A549 (cell line): Measurements from ENCODE around the gene HRH1. TPM values are rescaled to one million over a fixed set of nuclear protein-coding genes. Genes with fewer than 3 reads are reported as not detected.
"Not testable (repeated sequence)": the region's sequence is repeated elsewhere in the genome, so short reads cannot be mapped to it uniquely, and the experiment has no call there.

Source experiments
- ATAC-seq, 2 experiments: fragments of 200-7000 bp in 1 of 2; fragments of >200 bp in 1 of 2; cut with Nextera tagmentation in 1 of 2; cut with Tn5 transposase in 1 of 2; 3 replicates each; pipeline versions ENCODE4 v1.8.0 to v1.9.1; 2018 to 2020; ENCODE audit warnings: mild to moderate bottlenecking in 1 of 2, moderate library complexity in 1 of 2
- CTCF ChIA-PET: fragments of 300-600 bp; sonication (Branson Sonifier 250); formaldehyde crosslinking; extraction: SDS; loops from one replicate; lab custom pipeline; 2021; ENCODE audit warnings: antibody characterized with exemption, inconsistent platforms; lab: Yijun Ruan, JAX
- POLR2A ChIA-PET: fragments of 350-600 bp; formaldehyde crosslinking; extraction: SDS; loops from one replicate; lab custom pipeline; 2021; ENCODE audit warnings: antibody characterized with exemption, inconsistent platforms; lab: Yijun Ruan, JAX
- DNase-seq, 2 experiments: peaks; one replicate each; pipeline versions ENCODE4 v3.0.0 to v3.0.0-alpha.2; 2011 to 2016; ENCODE audit warnings: low read depth in 1 of 2, low spot score in 1 of 2
- FAIRE-seq: peaks from 2 replicates; lab custom pipeline; 2011; peaks lifted over from hg19 to GRCh38; lab: Jason Lieb, UNC
- H3K27ac ChIP-seq, 2 experiments: fragments of >200 bp; sonication (Bioruptor Twin); formaldehyde crosslinking; 3 replicates each; pipeline ENCODE4 v1.5.1; 2016 to 2017
- H3K4me1 ChIP-seq: fragments of >200 bp; sonication (Bioruptor Twin); formaldehyde crosslinking; 3 replicates; pipeline ENCODE4 v1.6.1; 2016
- H3K4me2 ChIP-seq: fragments of >200 bp; sonication (Bioruptor Twin); formaldehyde crosslinking; 3 replicates; pipeline ENCODE4 v1.6.1; 2016
- H3K4me3 ChIP-seq: fragments of >200 bp; sonication (Bioruptor Twin); formaldehyde crosslinking; 3 replicates; pipeline ENCODE4 v1.5.1; 2016
- H3K9me3 ChIP-seq: fragments of >200 bp; sonication (Bioruptor Twin); formaldehyde crosslinking; 3 replicates; pipeline ENCODE4 v1.6.1; 2016
- BHLHE40 ChIP-seq: IDR thresholded peaks from 2 replicates; pipeline ENCODE4 v1.6.1; 2012; ENCODE audit warnings: low read depth, low read length, inconsistent platforms
- CBX2 ChIP-seq: fragments of 200-600 bp; sonication (generic); IDR thresholded peaks from 2 replicates; pipeline ENCODE4 v1.6.1; 2016; ENCODE audit warnings: low read depth, mild to moderate bottlenecking, borderline replicate concordance
- CBX8 ChIP-seq: fragments of 200-600 bp; sonication (generic); IDR thresholded peaks from 2 replicates; pipeline ENCODE4 v1.6.1; 2016
- CHD2 ChIP-seq: fragments of 150-350 bp; IDR thresholded peaks from 2 replicates; pipeline ENCODE4 v1.6.1; 2014; ENCODE audit warnings: low read length; ENCODE audit not compliant: partially characterized antibody
- EHF ChIP-seq: fragments of 250-450 bp; sonication (Bioruptor Pico); IDR thresholded peaks from 2 replicates; pipeline ENCODE4 v1.5.0; 2020; ENCODE audit warnings: mild to moderate bottlenecking
- EHMT2 ChIP-seq: fragments of 200-600 bp; sonication (generic); IDR thresholded peaks from 2 replicates; pipeline ENCODE4 v1.6.1; 2016; ENCODE audit warnings: antibody characterized with exemption, low read depth, mild to moderate bottlenecking, moderate library complexity
- FOSL2 ChIP-seq, 2 experiments: fragments of 450-650 bp in 1 of 2; fragments of >200 bp in 1 of 2; sonication (Bioruptor Twin) in 1 of 2; formaldehyde crosslinking; IDR thresholded peaks; 2 replicates each; pipeline versions ENCODE4 v1.5.0 to v1.6.1; 2016 to 2020; ENCODE audit warnings: mild to moderate bottlenecking in 1 of 2, moderate library complexity in 1 of 2
- HDAC2 ChIP-seq: fragments of 200-600 bp; sonication (generic); IDR thresholded peaks from 2 replicates; pipeline ENCODE4 v1.6.1; 2016
- HOXA7 ChIP-seq: fragments of 250-450 bp; sonication (Bioruptor Pico); IDR thresholded peaks from 2 replicates; pipeline ENCODE4 v1.5.0; 2020; ENCODE audit warnings: mild to moderate bottlenecking, moderate library complexity
- NPAS2 ChIP-seq: fragments of 250-450 bp; sonication (Bioruptor Pico); IDR thresholded peaks from 2 replicates; pipeline ENCODE4 v1.8.0; 2022; ENCODE audit warnings: mild to moderate bottlenecking, moderate library complexity, borderline replicate concordance
- POLR2A ChIP-seq: IDR thresholded peaks from 2 replicates; pipeline ENCODE4 v1.6.1; 2012; ENCODE audit warnings: mild to moderate bottlenecking, low read length
- POLR2AphosphoS2 ChIP-seq: conservative IDR thresholded peaks from 2 replicates; pipeline ENCODE4 v1.6.1; 2012; ENCODE audit warnings: low read length, improper control_type of control experiment, inconsistent platforms
- RARB ChIP-seq: fragments of 250-450 bp; sonication (Bioruptor Pico); IDR thresholded peaks from 2 replicates; pipeline ENCODE4 v1.8.0; 2021; ENCODE audit warnings: mild to moderate bottlenecking, moderate library complexity
- RCOR1 ChIP-seq: fragments of 150-350 bp; IDR thresholded peaks from 2 replicates; pipeline ENCODE4 v1.6.1; 2014; ENCODE audit warnings: antibody characterized with exemption, low read length, low read depth
- RFX5 ChIP-seq: fragments of 450-650 bp; IDR thresholded peaks from 2 replicates; pipeline ENCODE4 v1.7.1; 2014; ENCODE audit warnings: antibody characterized with exemption, mild to moderate bottlenecking, moderate library complexity
- TP53 ChIP-seq: fragments of 250-450 bp; sonication (Bioruptor Pico); IDR thresholded peaks from 2 replicates; pipeline ENCODE4 v1.5.0; 2021; ENCODE audit warnings: mild to moderate bottlenecking, moderate library complexity
- ZNF302 ChIP-seq: fragments of 250-450 bp; sonication (Bioruptor Pico); IDR thresholded peaks from 2 replicates; pipeline ENCODE4 v1.9.0; 2021; ENCODE audit warnings: inconsistent platforms, mild to moderate bottlenecking, moderate library complexity
- WGBS: methylation state at CpG from one replicate; pipeline ENCODE4 v1.1.6; 2017; ENCODE audit errors: missing lambda C conversion rate; 5-methylcytosine and 5-hydroxymethylcytosine counted together
- polyA plus RNA-seq, 4 experiments: library from polyadenylated mRNA; depleted of rRNA in 3 of 4; stranded (reverse); fragments of >200 nt; fragmentation: RNase III in 1 of 4; extraction: RNeasy Plus Mini Kit Qiagen cat#74134 plus additional on column Dnase treatment in 1 of 4; gene quantifications; 2 replicates in 3 of 4; 3 replicates in 1 of 4; pipeline ENCODE4 v1.2.3, GENCODE V29; 2011 to 2017
- TF ChIP-seq, protein P1 (sequence below): fragments of >200 bp; sonication (Bioruptor Twin); formaldehyde crosslinking; IDR thresholded peaks from 2 replicates; pipeline ENCODE4 v1.6.1; 2016
- TF ChIP-seq, protein P2 (sequence below): IDR thresholded peaks from 2 replicates; pipeline ENCODE4 v1.6.1; 2012
- TF ChIP-seq, protein P3 (sequence below): fragments of >200 bp; sonication (Bioruptor Twin); formaldehyde crosslinking; IDR thresholded peaks from 3 replicates; pipeline ENCODE4 v1.6.1; 2016
- TF ChIP-seq, protein P4 (sequence below): fragments of 250-450 bp; sonication (Bioruptor Pico); IDR thresholded peaks from 2 replicates; pipeline ENCODE4 v1.5.0; 2020; ENCODE audit warnings: low read depth, mild to moderate bottlenecking, moderate library complexity
- TF ChIP-seq, protein P5 (sequence below): IDR thresholded peaks from 2 replicates; pipeline ENCODE4 v1.6.1; 2012; ENCODE audit warnings: low read depth, borderline replicate concordance

The HRH1 gene
- polyA plus RNA-seq, 2 of the 4 experiments (the other 2 are of a cell fraction): 4.2 TPM

DNA sequence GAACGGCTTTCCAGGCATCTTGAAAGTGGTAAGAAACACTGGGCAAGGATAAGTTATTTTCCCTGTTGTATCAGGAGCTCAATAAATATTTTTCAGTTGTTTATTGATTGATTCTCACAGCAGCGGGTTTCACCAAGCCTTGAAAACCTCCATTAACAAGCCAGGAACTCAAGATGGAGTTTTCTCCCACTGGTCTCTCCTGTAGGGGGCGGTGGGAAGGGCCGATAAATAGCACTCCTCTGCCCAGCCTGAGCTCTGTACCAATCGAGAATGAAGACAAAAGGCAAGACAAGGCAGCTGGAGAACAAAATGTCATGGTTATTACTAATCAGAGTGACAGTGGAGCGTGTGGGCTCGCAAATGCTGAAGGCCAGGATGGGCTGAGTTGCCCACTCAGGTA, 7.4 kb downstream of the HRH1 start:
- no peak overlapping the region for H3K4me2 ChIP-seq
- no peaks in the 10 kb centered on the region for H3K9me3 ChIP-seq
- ATAC-seq: no peak
- DNase-seq: no peak
- FAIRE-seq: no peak
- 69% methylated on average over 7 of the region's 7 CpGs for WGBS
- no peak overlapping the region for H3K4me3 ChIP-seq
- no peak overlapping the region for H3K27ac ChIP-seq
- TF ChIP-seq CHD2 (no peak), RARB (CRISPR knock-in tag) (no peak), HDAC2 (no peak)
- POLR2A ChIA-PET: no interaction called here
- H3K4me1 ChIP-seq: peaks cover 7% of the 10 kb centered on the region; the same call in 2 of the 3 replicates
- CTCF ChIA-PET: interaction anchor here (0.7 to 3.0 kb wide), 4 partner anchors 44 to 101 kb away, joined by 3 to 11 read pairs (median 3); no protein-coding TSS in a partner anchor

DNA sequence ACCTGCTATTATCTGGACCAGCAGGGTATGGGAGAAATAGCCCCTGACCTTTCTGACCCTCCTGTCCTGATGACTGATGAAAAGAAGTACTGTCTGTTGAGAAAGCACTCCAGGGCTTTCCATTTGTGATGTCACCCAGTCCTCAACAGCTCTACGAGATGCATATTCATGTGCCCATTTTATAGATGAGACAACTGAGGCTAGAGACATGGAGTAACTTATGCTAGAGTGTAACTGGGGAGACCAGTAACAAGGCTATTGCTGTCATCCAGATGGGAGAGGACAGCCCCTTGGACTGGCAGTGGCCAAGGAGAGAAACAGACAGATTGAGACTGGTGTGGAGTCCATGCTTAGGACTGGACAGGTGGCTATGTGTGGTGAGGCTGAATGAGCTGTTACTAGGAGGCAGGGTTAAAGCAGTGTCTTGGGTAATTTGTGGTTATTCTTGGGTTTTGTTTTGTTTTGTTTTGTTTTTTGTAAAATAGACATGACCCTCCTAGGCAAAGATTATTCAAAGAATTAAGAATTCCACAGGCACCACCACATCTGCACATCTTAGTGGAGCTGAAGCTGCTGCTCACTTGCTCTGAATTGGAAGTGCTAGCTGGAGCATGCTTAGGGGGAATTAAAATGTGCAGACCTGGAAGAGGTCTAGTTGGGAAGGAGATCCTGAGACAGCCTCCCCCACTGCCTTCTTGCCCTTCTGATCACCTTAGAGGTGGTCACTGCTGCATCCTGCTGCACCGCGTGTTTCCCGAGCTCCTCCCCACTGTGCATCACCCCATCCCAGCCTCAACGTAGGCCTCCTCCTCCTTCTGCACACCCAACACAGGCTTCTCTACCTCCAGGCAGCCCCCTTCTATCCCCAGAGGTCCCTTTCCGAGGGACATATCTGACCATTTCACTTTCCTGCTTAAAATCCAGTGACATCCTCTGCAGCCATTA, 8.4 kb downstream of the HRH1 start:
- no peak for ATAC-seq
- no peak overlapping the region for H3K4me3 ChIP-seq
- no peaks in the 10 kb centered on the region for H3K9me3 ChIP-seq
- no peak overlapping the region for H3K27ac ChIP-seq
- ChIA-PET CTCF (interaction anchor here (0.7 to 3.3 kb wide), 6 partner anchors 7 to 218 kb away, joined by 3 to 18 read pairs (median 4); partner anchors contain the start of gene HRH1), POLR2A (no interaction called here)
- H3K4me1 ChIP-seq: peaks cover 7% of the 10 kb centered on the region; the same call in 2 of the 3 replicates
- DNase-seq: no peak
- 79% methylated on average over 6 of the region's 6 CpGs for WGBS
- no peak for FAIRE-seq
- no peak overlapping the region for H3K4me2 ChIP-seq
- TF ChIP-seq POLR2A (no peak), NPAS2 (CRISPR knock-in tag) (no peak), CBX8 (no peak), EHF (CRISPR knock-in tag) (no peak), BHLHE40 (no peak), HDAC2 (no peak), CBX2 (no peak), POLR2AphosphoS2 (no peak), RCOR1 (no peak)
- TF ChIP-seq, protein P1, sequence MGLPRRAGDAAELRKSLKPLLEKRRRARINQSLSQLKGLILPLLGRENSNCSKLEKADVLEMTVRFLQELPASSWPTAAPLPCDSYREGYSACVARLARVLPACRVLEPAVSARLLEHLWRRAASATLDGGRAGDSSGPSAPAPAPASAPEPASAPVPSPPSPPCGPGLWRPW: no peak
- TF ChIP-seq, protein P2, sequence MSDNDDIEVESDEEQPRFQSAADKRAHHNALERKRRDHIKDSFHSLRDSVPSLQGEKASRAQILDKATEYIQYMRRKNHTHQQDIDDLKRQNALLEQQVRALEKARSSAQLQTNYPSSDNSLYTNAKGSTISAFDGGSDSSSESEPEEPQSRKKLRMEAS: no peak
- TF ChIP-seq, protein P3, sequence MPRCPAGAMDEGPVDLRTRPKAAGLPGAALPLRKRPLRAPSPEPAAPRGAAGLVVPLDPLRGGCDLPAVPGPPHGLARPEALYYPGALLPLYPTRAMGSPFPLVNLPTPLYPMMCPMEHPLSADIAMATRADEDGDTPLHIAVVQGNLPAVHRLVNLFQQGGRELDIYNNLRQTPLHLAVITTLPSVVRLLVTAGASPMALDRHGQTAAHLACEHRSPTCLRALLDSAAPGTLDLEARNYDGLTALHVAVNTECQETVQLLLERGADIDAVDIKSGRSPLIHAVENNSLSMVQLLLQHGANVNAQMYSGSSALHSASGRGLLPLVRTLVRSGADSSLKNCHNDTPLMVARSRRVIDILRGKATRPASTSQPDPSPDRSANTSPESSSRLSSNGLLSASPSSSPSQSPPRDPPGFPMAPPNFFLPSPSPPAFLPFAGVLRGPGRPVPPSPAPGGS: no peak

DNA sequence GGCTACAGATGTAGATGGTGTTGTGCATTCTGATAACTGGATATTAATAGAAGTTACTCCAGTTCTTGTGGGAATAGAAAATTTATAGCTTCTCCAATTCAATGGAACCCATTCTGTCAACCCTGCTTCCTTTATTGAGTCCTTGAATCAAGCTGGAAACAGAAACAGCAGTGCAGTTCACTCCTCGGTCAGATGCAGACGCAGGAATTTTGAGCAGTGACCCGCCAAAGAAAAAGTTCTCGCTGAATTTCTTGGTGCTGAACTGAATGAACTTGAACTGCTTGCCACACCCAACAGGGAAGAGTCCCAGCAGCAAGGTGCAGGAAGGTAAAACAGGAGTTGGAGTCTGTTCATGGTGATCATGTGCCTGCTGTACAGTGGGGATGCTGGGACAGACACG, 10.3 kb downstream of the HRH1 start:
- Histone ChIP-seq H3K4me1 (peaks cover 5% of the 10 kb centered on the region; the same call in 2 of the 3 replicates), H3K9me3 (no peaks in the 10 kb centered on the region), H3K4me2 (no peak overlapping the region), H3K4me3 (no peak overlapping the region), H3K27ac (no peak overlapping the region)
- no peak for DNase-seq
- no peak for ATAC-seq
- CTCF ChIA-PET: interaction anchor here (0.8 to 3.3 kb wide), 4 partner anchors 9 to 171 kb away, joined by 4 to 18 read pairs (median 4); partner anchors contain the start of gene HRH1
- WGBS: 79% methylated on average over 5 of the region's 5 CpGs
- POLR2A ChIA-PET: no interaction called here
- no peak for FAIRE-seq
- TF ChIP-seq CBX8: no peak
- TF ChIP-seq RFX5: no peak
- TF ChIP-seq HOXA7: no peak
- TF ChIP-seq TP53: no peak
- TF ChIP-seq EHMT2: no peak
- no peak for TF ChIP-seq ZNF302

DNA sequence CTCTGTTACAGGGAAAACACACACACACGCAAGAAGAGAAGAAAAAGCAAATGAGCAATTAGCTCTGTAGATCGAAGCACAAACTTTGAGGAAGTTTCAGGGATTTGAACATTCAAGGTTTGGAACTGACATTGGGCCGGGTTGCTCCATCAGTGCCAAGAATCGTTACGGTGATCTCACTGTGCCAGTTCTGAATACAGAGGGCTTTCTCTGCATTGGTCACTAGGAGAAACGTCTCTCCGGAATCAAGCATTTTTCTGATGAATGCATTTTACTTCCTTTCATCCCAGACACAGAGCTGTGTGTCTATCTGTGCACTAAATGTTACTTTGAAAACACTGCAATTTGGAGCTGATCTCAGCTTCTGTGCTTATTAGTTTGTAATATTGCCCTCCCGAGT, 11.2 kb downstream of the HRH1 start:
- H3K4me3 ChIP-seq: no peak overlapping the region
- no peak overlapping the region for H3K27ac ChIP-seq
- WGBS: 86% methylated on average over 8 of the region's 8 CpGs
- ATAC-seq (no peak), FAIRE-seq (no peak), DNase-seq (no peak)
- H3K9me3 ChIP-seq: no peaks in the 10 kb centered on the region
- CTCF ChIA-PET: interaction anchor here (1.0 to 3.3 kb wide), 2 partner anchors 10 to 105 kb away, joined by 5 to 18 read pairs; partner anchors contain the start of gene HRH1
- H3K4me1 ChIP-seq: no peaks in the 10 kb centered on the region
- TF ChIP-seq, protein P4, sequence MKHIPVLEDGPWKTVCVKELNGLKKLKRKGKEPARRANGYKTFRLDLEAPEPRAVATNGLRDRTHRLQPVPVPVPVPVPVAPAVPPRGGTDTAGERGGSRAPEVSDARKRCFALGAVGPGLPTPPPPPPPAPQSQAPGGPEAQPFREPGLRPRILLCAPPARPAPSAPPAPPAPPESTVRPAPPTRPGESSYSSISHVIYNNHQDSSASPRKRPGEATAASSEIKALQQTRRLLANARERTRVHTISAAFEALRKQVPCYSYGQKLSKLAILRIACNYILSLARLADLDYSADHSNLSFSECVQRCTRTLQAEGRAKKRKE (CRISPR knock-in tag): no peak
- TF ChIP-seq RARB (CRISPR knock-in tag): no peak
- TF ChIP-seq, protein P5, sequence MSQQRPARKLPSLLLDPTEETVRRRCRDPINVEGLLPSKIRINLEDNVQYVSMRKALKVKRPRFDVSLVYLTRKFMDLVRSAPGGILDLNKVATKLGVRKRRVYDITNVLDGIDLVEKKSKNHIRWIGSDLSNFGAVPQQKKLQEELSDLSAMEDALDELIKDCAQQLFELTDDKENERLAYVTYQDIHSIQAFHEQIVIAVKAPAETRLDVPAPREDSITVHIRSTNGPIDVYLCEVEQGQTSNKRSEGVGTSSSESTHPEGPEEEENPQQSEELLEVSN: no peak
- no peak for TF ChIP-seq FOSL2 (IDR thresholded peaks at IDR 0.05)
- no peak for TF ChIP-seq FOSL2 (CRISPR knock-in tag; IDR thresholded peaks at IDR 0.05)
- POLR2A ChIA-PET: no interaction called here
- no peak overlapping the region for H3K4me2 ChIP-seq

DNA sequence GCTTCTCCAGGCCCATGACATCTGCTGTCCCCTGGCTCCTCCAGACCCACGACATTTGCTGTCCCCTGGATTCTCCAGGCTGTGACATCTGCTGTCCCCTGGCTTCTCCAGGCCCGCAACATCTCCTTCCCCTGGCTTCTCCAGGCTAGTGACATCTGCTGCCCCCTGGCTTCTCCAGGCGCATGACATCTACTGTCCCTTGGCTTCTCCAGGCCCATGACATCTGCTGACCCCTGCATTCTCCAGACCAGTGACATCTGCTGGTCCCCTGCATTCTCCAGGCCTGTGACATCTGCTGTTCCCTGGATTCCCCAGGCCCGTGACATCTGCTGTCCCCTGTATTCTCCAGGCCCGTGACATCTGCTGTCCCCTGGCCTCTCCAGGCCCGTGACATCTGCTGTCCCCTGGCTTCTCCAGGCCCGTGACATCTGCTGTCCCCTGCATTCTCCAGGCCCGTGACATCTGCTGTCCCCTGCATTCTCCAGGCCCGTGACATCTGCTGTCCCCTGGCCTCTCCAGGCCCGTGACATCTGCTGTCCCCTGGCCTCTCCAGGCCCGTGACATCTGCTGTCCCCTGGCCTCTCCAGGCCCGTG, 12.6 kb downstream of the HRH1 start:
- H3K9me3 ChIP-seq, ATAC-seq, H3K4me2 ChIP-seq, H3K4me3 ChIP-seq, POLR2A ChIA-PET, H3K4me1 ChIP-seq, FAIRE-seq, H3K27ac ChIP-seq, DNase-seq, CTCF ChIA-PET: not testable (repeated sequence)
- WGBS: 78% methylated on average over 10 of the region's 12 CpGs
